Spinal cord (tissue), 10 donors: ENCODE measurements around the gene C14orf132. TPM values are rescaled to one million over a fixed set of nuclear protein-coding genes. Genes with fewer than 3 reads are reported as not detected.

Source experiments
- DNase-seq, 6 donors: peaks; one replicate each; pipeline versions ENCODE4 v3.0.0 to v3.0.0-alpha.2; 2013 to 2015; ENCODE audit warnings: low spot score in 6 of 6, low read depth in 4 of 6
- H3K27ac ChIP-seq: one replicate; pipeline ENCODE4 v1.5.1; 2013; ENCODE audit warnings: low read depth, low read length, control low read depth
- H3K27me3 ChIP-seq: one replicate; pipeline ENCODE4 v1.6.1; 2013; ENCODE audit warnings: low read length; ENCODE audit not compliant: control insufficient read depth, insufficient read depth
- H3K36me3 ChIP-seq: one replicate; pipeline ENCODE4 v1.6.1; 2013; ENCODE audit warnings: low read length; ENCODE audit not compliant: control insufficient read depth, insufficient read depth
- H3K4me1 ChIP-seq: one replicate; pipeline ENCODE4 v1.6.1; 2013; ENCODE audit warnings: low read length; ENCODE audit not compliant: control insufficient read depth, insufficient read depth
- H3K4me3 ChIP-seq: one replicate; pipeline ENCODE4 v1.5.1; 2013; ENCODE audit warnings: low read depth, low read length, control low read depth
- H3K9me3 ChIP-seq: one replicate; pipeline ENCODE4 v1.6.1; 2013; ENCODE audit warnings: low read length; ENCODE audit not compliant: control insufficient read depth, insufficient read depth
- WGBS: methylation state at CpG from one replicate; pipeline ENCODE4 v1.1.5; 2013; ENCODE audit warnings: missing lambda C conversion rate; ENCODE audit not compliant: insufficient coverage; 5-methylcytosine and 5-hydroxymethylcytosine counted together
- polyA plus RNA-seq, 2 donors: library from polyadenylated mRNA; unstranded; fragments of 120-200 nt; gene quantifications; one replicate each; pipeline ENCODE4 v1.2.1, GENCODE V29; 2013; ENCODE audit not compliant: insufficient read length in 2 of 2
- total RNA-seq, 2 donors: library from RNA; depleted of rRNA in 1 of 2; stranded (reverse); fragments of 120-200 nt in 1 of 2; fragments of >200 nt in 1 of 2; gene quantifications; one replicate each; pipeline versions ENCODE4 v1.2.3 to v1.2.4, GENCODE V29; 2013 to 2014
- donor health status: healthy.

C14orf132 gene
- total and polyA plus RNA-seq, 4 donors: 33.3 to 125 (median 76.0) TPM

DNA sequence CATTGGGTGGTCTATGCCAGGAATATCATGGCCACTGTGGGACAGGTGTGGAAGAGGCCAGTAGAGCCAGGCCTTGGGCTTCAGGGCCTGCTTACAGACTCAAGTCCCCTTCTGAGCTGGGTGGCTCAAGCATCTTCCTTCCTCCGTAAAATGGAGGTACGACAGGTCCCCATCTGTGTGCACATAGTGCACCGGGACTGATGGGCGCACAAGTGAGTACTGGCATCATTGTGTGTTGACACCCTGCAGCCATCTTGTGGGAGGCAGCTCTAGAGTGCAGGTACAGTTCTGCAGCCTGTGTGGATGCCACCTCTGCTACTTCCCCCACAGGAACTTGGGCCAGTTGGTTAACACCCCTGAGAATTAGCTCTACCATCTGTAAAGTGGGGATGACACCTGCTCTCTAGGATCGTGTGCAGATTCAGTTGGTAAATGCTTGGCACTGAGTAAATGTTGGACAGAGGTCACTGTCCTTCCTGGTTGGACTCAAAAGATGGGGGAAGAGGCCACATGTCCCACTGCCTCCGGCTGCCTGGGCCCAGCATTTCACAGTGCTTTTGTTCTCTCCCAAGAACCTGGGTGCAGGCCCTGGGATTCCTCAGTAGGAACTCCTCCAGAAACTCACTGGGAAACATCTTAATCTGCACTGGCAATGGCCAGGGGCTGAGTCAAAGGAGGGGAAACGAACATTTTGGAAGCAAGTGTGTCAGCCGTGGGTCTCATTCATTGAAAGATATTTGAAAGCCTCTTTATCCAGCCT, 70.6 kb downstream of the C14orf132 start:
- WGBS: 91% methylated on average over 7 of the region's 8 CpGs
- Histone ChIP-seq H3K4me1 (peaks cover 8% of the 10 kb centered on the region), H3K27me3 (no peaks in the 10 kb centered on the region), H3K9me3 (no peaks in the 10 kb centered on the region), H3K27ac (no peak overlapping the region), H3K36me3 (no peaks in the 10 kb centered on the region), H3K4me3 (no peak overlapping the region)
- DNase-seq: no peak

DNA sequence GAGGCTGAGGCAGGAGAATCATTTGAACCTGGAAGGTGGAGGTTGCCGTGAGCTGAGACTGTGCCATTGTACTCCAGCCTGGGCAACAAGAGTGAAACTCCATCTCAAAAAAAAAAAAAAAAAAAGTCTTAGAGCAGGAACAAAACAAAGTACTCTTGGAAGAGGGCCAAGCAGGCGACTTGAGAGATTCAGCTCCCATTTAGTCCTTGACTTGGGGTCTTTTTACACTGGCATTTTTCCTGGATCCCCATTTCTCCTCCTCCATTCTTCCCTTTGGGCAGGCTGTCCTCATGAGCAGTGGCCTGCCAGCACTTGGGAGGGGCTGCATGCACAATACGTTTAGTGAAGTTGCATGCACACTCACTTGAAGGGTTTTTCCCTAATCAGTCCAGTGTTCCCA, 72.9 kb downstream of the C14orf132 start:
- Histone ChIP-seq H3K27me3 (no peaks in the 10 kb centered on the region), H3K36me3 (no peaks in the 10 kb centered on the region), H3K4me3 (no peak overlapping the region), H3K27ac (no peak overlapping the region), H3K4me1 (peaks cover under 1% of the 10 kb centered on the region), H3K9me3 (no peaks in the 10 kb centered on the region)
- 24% methylated on average over 2 of the region's 3 CpGs for WGBS
- DNase-seq: peak in 2 of 6 donors; percentile 50 to 74

DNA sequence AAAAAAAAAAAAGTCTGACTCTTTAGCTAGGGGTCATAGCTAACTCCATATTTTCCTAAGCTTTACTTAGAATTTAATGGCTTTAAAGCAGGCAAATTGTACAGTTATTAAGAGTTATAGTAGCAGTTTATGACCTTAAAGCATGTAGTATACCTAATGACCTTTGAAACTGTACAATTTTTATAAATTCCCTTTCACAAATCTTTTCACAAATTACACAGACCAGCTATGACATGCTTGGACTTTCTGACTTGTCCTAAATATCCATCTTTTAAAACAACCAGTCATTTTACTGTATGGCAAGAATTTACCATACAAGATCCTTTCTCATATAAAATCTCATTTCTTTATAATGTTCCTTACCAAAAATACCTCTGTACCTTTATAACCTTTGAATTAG, 74.8 kb downstream of the C14orf132 start:
- no peak for DNase-seq
- Histone ChIP-seq H3K4me1 (peaks cover 6% of the 10 kb centered on the region), H3K27me3 (no peaks in the 10 kb centered on the region), H3K4me3 (no peak overlapping the region), H3K9me3 (no peaks in the 10 kb centered on the region), H3K27ac (no peak overlapping the region), H3K36me3 (no peaks in the 10 kb centered on the region)

DNA sequence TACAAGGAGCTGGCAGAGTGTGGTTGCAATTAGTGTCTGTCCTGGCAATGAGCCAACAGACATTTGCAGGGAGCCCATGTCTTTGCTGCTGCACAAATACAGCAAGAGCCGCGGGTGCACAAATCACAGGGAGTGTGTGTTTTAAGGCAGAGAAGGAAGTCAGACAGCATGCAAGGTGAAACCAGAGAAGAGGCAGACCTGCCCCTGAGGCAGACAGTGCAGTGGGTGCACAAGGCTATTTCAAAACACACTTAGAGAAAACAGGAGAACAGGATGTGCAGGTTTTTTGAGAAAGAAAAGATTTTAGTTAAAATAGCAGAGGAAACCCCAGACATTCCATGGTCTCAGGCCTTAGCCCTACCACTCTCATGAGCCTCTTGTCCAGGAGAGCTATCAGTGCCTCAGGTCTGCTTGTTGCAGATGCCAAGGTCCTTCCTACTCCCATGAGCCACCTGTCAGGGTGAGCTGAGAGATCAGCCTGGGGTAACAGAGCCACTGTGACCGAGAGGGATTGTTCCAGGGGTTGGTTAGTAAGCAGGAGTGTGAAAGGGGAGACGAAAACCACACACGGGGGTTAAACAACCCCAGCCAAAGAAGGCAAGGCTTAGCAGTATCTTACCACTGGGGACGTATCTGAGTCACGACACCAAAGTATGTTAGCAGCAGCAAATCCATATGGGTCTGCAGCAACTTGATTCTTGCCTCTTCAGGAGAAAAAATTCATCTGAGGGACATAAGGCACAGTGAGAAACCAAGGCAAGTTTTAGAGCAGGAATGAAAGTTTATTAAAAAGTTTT, 78.1 kb downstream of the C14orf132 start:
- H3K36me3 ChIP-seq: no peaks in the 10 kb centered on the region
- H3K27me3 ChIP-seq: no peaks in the 10 kb centered on the region
- no peaks in the 10 kb centered on the region for H3K9me3 ChIP-seq
- WGBS: 59% methylated on average over 7 of the region's 7 CpGs
- DNase-seq: peak; percentile 40 to 95 (median 70)
- H3K27ac ChIP-seq: no peak overlapping the region
- H3K4me3 ChIP-seq: no peak overlapping the region
- H3K4me1 ChIP-seq: peaks cover 6% of the 10 kb centered on the region

DNA sequence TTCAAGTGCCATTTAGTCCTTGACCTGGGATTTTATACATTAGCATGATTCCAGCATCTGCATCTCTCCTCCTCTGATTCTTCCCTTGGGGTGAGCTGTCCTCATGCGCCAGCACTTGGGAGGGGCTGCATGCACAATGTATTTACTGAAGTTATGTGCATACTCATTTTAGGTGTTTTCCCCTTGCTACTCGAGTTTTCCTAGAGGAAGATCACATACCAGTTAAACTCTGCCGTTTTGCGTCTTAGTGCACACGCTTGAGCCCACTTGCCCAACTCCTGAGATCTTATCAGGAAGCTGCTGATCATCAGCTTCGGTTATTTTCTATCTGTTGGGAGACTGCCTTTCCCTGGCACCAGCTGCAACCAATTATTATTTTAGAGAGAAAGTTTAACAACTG, 78.8 kb downstream of the C14orf132 start:
- no peak for DNase-seq
- no peak overlapping the region for H3K4me3 ChIP-seq
- no peaks in the 10 kb centered on the region for H3K36me3 ChIP-seq
- no peaks in the 10 kb centered on the region for H3K27me3 ChIP-seq
- no peak overlapping the region for H3K27ac ChIP-seq
- WGBS: 84% methylated on average over 3 of the region's 6 CpGs
- H3K9me3 ChIP-seq: no peaks in the 10 kb centered on the region
- H3K4me1 ChIP-seq: peaks cover 6% of the 10 kb centered on the region

DNA sequence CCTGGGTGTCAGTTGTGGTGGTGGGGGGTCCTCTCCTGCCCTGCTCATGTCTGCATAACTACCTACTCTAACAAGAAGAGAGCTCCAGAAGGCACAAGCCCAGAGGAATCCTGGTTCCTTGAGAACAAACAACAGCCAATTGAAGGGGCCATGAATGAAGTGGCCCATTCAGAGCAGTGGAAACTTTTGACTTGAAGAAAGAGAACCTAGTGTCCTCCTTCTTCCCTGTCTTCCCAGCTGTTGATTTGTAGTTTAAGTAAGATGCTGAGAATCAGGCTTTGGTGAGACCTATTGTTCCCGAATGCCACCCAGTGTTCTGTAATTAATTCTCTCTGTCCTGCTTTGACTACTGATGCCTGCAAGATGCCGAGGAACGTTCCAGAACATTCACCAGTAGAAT, 79.2 kb downstream of the C14orf132 start:
- no peaks in the 10 kb centered on the region for H3K36me3 ChIP-seq
- no peak overlapping the region for H3K4me3 ChIP-seq
- DNase-seq: peak in 1 of 6 donors; percentile 17
- peaks cover 6% of the 10 kb centered on the region for H3K4me1 ChIP-seq
- WGBS: no CpG with 5 or more reads among the region's 3 CpGs
- no peaks in the 10 kb centered on the region for H3K27me3 ChIP-seq
- H3K27ac ChIP-seq: no peak overlapping the region
- no peaks in the 10 kb centered on the region for H3K9me3 ChIP-seq

DNA sequence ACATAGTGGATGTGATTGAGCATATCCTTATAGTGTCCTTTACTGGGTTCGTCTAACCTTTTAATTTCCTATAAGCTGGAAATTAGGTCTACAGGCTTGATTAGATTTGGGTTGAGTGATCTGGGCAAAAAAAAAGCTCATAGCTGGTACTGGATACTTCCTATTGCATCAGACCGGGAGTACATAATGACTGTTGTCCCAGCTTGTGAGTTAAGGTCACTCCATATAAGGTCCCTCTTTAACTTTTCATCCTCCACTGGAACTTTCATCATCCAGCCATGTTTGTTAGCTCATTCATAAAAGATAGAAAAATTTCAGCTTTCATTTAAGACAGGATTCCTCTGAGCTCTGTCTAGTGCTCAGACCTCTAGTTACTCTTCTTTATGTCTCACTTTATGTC, 80.8 kb downstream of the C14orf132 start:
- H3K27ac ChIP-seq: no peak overlapping the region

DNA sequence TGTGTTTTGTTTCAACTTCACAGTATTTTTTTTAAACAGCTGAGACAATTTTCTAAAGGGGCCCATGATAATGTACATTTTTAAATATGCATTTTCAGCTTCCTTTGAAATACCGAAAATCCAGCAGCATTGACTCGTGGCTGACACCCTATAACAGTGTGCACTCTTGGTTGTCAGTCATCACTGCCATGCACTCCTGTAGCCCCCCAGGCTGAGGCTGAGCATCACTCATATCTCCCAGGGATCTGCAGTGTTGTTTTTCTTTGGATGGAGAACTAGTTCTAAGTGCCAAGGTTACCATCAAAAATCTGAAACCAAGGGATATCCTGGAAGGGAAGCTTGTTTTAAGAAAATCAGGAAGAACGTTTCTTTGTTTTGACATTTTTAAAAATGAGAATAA, 81.2 kb downstream of the C14orf132 start:
- Histone ChIP-seq H3K9me3 (no peaks in the 10 kb centered on the region), H3K27me3 (no peaks in the 10 kb centered on the region), H3K4me3 (no peak overlapping the region), H3K27ac (no peak overlapping the region), H3K4me1 (peaks cover 6% of the 10 kb centered on the region), H3K36me3 (no peaks in the 10 kb centered on the region)
- no peak for DNase-seq
- 73% methylated on average over 2 of the region's 3 CpGs for WGBS

More for the DNA sequence above, 80.8 kb downstream of the C14orf132 start:
- WGBS: 100% methylated on average over 1 of the region's 2 CpGs
- peaks cover 6% of the 10 kb centered on the region for H3K4me1 ChIP-seq
- H3K9me3 ChIP-seq: no peaks in the 10 kb centered on the region
- H3K36me3 ChIP-seq: no peaks in the 10 kb centered on the region
- no peak for DNase-seq
- H3K27me3 ChIP-seq: no peaks in the 10 kb centered on the region
- H3K4me3 ChIP-seq: no peak overlapping the region

DNA sequence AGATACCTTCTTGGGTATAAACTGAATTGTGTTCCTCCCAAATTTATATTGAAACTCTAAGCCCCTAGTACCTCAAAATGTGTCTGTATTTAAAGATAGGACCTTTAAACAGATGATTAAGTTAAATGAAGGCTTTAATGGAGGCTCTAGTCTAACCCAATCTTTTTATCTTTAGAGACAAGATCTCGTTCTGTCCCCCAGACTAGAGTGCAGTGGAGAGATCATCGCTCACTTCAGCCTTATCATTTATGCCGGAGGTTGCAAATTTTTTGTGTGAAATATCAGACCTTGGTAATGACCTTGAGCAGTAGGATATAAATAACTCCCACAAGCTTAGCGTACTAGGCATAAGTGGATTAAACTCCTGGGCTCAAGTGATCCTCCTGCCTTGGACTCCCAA, 81.8 kb downstream of the C14orf132 start:
- no CpG with 5 or more reads among the region's 4 CpGs for WGBS
- Histone ChIP-seq H3K4me3 (no peak overlapping the region), H3K9me3 (no peaks in the 10 kb centered on the region), H3K27me3 (no peaks in the 10 kb centered on the region), H3K4me1 (peaks cover 6% of the 10 kb centered on the region), H3K27ac (no peak overlapping the region), H3K36me3 (no peaks in the 10 kb centered on the region)
- no peak for DNase-seq
